Kidney (tissue), 14 donors: ENCODE data around the gene FLRT2. TPM values are rescaled to one million over a fixed set of nuclear protein-coding genes. Genes with fewer than 3 reads are reported as not detected.

Experiments used
- DNase-seq, 5 donors: peaks; one replicate each; pipeline ENCODE4 v3.0.0-alpha.2; 2013 to 2020
- FAIRE-seq: peaks from 2 replicates; lab custom pipeline; 2012; peaks lifted over from hg19 to GRCh38; lab: Jason Lieb, UNC
- H3K27ac ChIP-seq, 2 donors: one replicate each; pipeline ENCODE4 v1.7.0; 2013; ENCODE audit warnings: low read depth in 2 of 2, low read length in 2 of 2, inconsistent platforms in 1 of 2
- H3K27me3 ChIP-seq: one replicate; pipeline ENCODE4 v1.7.1; 2013; ENCODE audit warnings: low read length, inconsistent platforms; ENCODE audit not compliant: control insufficient read depth, insufficient read depth
- H3K36me3 ChIP-seq, 3 donors: one replicate each; pipeline versions ENCODE4 v1.7.0 to v1.7.1; 2013; ENCODE audit warnings: low read length in 3 of 3, control low read depth in 1 of 3, inconsistent platforms in 1 of 3; ENCODE audit not compliant: insufficient read depth in 3 of 3, control insufficient read depth in 2 of 3
- H3K4me1 ChIP-seq, 3 donors: one replicate each; pipeline versions ENCODE4 v1.7.0 to v1.7.1; 2013; ENCODE audit warnings: low read length in 3 of 3, inconsistent platforms in 1 of 3, low read depth in 1 of 3; ENCODE audit not compliant: control insufficient read depth in 2 of 3, insufficient read depth in 2 of 3
- H3K4me3 ChIP-seq, 3 donors: one replicate each; pipeline versions ENCODE4 v1.7.0 to v1.8.1; 2013; ENCODE audit warnings: low read length in 3 of 3, control low read depth in 1 of 3, inconsistent platforms in 1 of 3
- H3K9ac ChIP-seq, 3 donors: one replicate each; pipeline versions ENCODE4 v1.7.0 to v1.7.1; 2013; ENCODE audit warnings: low read length in 3 of 3, control low read depth in 1 of 3, inconsistent platforms in 1 of 3
- H3K9me3 ChIP-seq, 3 donors: one replicate each; pipeline versions ENCODE4 v1.7.0 to v1.7.1; 2013; ENCODE audit warnings: low read length in 3 of 3, control low read depth in 1 of 3, inconsistent platforms in 1 of 3; ENCODE audit not compliant: control insufficient read depth in 2 of 3, insufficient read depth in 1 of 3
- CTCF ChIP-seq: IDR thresholded peaks from 3 replicates; pipeline ENCODE4 v1.5.1; 2012; ENCODE audit warnings: mild to moderate bottlenecking, moderate library complexity, borderline replicate concordance; ENCODE audit not compliant: insufficient read depth; ENCODE audit errors: extremely low read depth
- intact Hi-C: fragments of 100-400 bp; cut with DNase I; formaldehyde crosslinking; loops from one replicate; pipeline ENCODE4 v1.11.1; 2022
- polyA plus RNA-seq: library from polyadenylated mRNA; stranded (reverse); fragments of 350-450 nt; fragmentation: Illumina TruSeq; extraction: RNeasy Lipid Tissue Mini Kit (QIAGEN cat#74804); gene quantifications from one replicate; pipeline ENCODE4 v1.2.3, GENCODE V29; 2014; ENCODE audit warnings: low read depth, low replicate concordance; ENCODE audit not compliant: insufficient read depth
- total RNA-seq: library from RNA; stranded (reverse); fragmentation: NEBNext Ultra II Directional; extraction: Animal tissue kit (Norgen Biotek cat#: 25700); gene quantifications from one replicate; pipeline ENCODE4 v1.2.1, GENCODE V29; 2021
- donor health status: control.
- donor health status: control.
- donor health status: control.
- donor health status: control.
- donor health status: control.
- donor health status: DM: yes; HTN: yes; CAD: no.
- donor health status: Normal renal cell carcinoma (clear cell type).

FLRT2 gene
- total and polyA plus RNA-seq, 2 donors from 2014 or later, result 1.2 to 16.6 TPM

DNA sequence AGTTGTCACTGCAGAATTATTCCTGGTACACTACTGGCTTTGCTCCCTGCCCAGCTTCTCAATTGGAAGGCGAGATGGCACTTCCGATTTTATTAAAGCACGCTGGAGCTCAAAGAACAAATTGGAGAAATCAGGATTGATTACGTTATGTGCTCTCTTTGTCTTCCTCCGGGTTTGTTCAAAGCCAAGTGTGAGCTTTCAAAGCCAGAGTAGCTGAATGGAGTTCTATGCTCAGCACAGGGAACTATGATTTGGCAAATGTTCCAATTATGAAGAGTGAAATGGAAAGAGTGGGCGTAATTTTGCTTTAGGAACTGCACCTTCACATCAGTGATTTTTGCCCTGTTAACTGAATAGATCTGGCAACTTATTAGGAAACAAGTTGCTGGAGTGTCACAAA lies 72.4 kb downstream of the FLRT2 start:
- Histone ChIP-seq H3K4me1 (no peaks in the 10 kb centered on the region), H3K27me3 (no peaks in the 10 kb centered on the region), H3K4me3 (no peak overlapping the region), H3K9me3 (no peaks in the 10 kb centered on the region), H3K27ac (no peak overlapping the region), H3K36me3 (no peaks in the 10 kb centered on the region), H3K9ac (no peak overlapping the region)
- no peak for TF ChIP-seq CTCF
- DNase-seq (no peak), FAIRE-seq (no peak)
- intact Hi-C loops, result no loop called here

- FAIRE-seq (no peak), DNase-seq (no peak)
- intact Hi-C loops, result no loop called here
- H3K4me3 ChIP-seq, result no peak overlapping the region
- H3K9me3 ChIP-seq, result no peaks in the 10 kb centered on the region
- no peaks in the 10 kb centered on the region for H3K4me1 ChIP-seq
- H3K27ac ChIP-seq, result no peak overlapping the region
- H3K27me3 ChIP-seq, result no peaks in the 10 kb centered on the region
- H3K36me3 ChIP-seq, result no peaks in the 10 kb centered on the region
- TF ChIP-seq CTCF, result no peak
- H3K9ac ChIP-seq, result no peak overlapping the region
These were observed 74.1 kb downstream of the FLRT2 start for GRCh38 chr14:85604021-85604420.

GRCh38 chr14:85604714-85605113 lies 74.8 kb downstream of the FLRT2 start:
- Histone ChIP-seq H3K9ac (no peak overlapping the region), H3K4me3 (no peak overlapping the region), H3K27me3 (no peaks in the 10 kb centered on the region), H3K36me3 (no peaks in the 10 kb centered on the region), H3K4me1 (no peaks in the 10 kb centered on the region), H3K9me3 (no peaks in the 10 kb centered on the region), H3K27ac (no peak overlapping the region)
- no peak for TF ChIP-seq CTCF
- intact Hi-C loops, result no loop called here
- no peak for DNase-seq
- FAIRE-seq, result no peak

- Histone ChIP-seq H3K9me3 (no peaks in the 10 kb centered on the region), H3K27me3 (no peaks in the 10 kb centered on the region), H3K36me3 (no peaks in the 10 kb centered on the region), H3K4me3 (no peak overlapping the region), H3K9ac (no peak overlapping the region), H3K27ac (no peak overlapping the region), H3K4me1 (no peaks in the 10 kb centered on the region)
- intact Hi-C loops, result no loop called here
- FAIRE-seq, result no peak
- DNase-seq, result no peak
- TF ChIP-seq CTCF, result no peak
These were observed 77.7 kb downstream of the FLRT2 start for GRCh38 chr14:85607651-85608081.
